ENCODE data around the gene AGMAT.

Gene AGMAT

GRCh38 chr1:15583016-15583706 lies 1.7 kb downstream of the AGMAT start:
- TF ChIP-seq, protein P1, sequence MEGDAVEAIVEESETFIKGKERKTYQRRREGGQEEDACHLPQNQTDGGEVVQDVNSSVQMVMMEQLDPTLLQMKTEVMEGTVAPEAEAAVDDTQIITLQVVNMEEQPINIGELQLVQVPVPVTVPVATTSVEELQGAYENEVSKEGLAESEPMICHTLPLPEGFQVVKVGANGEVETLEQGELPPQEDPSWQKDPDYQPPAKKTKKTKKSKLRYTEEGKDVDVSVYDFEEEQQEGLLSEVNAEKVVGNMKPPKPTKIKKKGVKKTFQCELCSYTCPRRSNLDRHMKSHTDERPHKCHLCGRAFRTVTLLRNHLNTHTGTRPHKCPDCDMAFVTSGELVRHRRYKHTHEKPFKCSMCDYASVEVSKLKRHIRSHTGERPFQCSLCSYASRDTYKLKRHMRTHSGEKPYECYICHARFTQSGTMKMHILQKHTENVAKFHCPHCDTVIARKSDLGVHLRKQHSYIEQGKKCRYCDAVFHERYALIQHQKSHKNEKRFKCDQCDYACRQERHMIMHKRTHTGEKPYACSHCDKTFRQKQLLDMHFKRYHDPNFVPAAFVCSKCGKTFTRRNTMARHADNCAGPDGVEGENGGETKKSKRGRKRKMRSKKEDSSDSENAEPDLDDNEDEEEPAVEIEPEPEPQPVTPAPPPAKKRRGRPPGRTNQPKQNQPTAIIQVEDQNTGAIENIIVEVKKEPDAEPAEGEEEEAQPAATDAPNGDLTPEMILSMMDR (conservative IDR thresholded peaks at IDR 0.05; ENCODE audit: low read length) = no peak
- H3K4me3 ChIP-seq (ENCODE audit: low read length) = no peak overlapping the region
- DNase-seq (ENCODE audit: low read depth) = no peak

DNA sequence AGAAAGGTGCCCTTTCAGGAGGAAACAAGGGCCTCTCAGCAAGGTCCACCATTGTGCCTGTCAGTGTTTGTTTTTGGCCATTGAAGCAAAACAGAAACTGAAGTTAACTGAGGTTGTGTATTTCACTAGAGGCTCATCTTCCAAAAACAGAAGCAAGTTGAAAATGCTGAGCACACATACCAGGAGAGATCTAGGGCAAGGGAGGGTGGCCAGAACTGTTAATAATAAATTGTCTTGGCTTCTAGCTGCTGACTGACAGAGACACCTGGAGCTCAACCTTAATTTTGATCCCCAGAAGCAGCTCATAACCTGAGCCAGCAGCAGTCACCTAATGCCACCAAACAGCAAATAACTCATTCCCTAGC lies 5.2 kb downstream of the AGMAT start:
- TF ChIP-seq, protein P1 (conservative IDR thresholded peaks at IDR 0.05; ENCODE audit: low read length) = no peak
- no peak overlapping the region for H3K4me3 ChIP-seq (ENCODE audit: low read length)
- no peak for DNase-seq (ENCODE audit: low read depth)

GRCh38 chr1:15578921-15579682 lies 5.7 kb downstream of the AGMAT start:
- no peak for DNase-seq (ENCODE audit: low read depth)
- TF ChIP-seq, protein P1 (conservative IDR thresholded peaks at IDR 0.05; ENCODE audit: low read length) = no peak
- H3K4me3 ChIP-seq (ENCODE audit: low read length) = no peak overlapping the region

DNA sequence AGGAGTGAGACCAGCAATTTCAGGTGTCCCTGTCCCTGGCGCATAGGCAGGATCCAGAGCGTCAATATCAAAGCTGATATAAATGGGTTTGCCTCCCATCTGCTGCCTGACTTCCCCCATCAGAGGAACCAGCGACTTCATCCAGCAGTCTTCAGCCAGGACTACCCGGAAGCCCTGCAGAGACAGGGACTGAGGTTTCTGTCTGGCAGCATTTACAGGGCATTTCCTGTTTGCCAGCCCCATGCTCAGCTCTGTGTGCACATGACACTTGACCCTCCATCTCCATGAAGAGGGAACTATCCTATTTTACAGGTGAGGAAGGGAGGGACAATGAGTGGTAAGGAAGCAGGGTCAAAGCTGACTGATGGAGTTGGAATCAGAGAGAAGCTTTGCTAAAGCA lies 7.2 kb downstream of the AGMAT start:
- TF ChIP-seq, protein P1 (conservative IDR thresholded peaks at IDR 0.05; ENCODE audit: low read length) = no peak
- no peak for DNase-seq (ENCODE audit: low read depth)
- H3K4me3 ChIP-seq (ENCODE audit: low read length) = no peak overlapping the region

- DNase-seq (ENCODE audit: low read depth) = no peak
- no peak overlapping the region for H3K4me3 ChIP-seq (ENCODE audit: low read length)
- TF ChIP-seq, protein P1 (conservative IDR thresholded peaks at IDR 0.05; ENCODE audit: low read length) = no peak
These were observed 9.2 kb downstream of the AGMAT start for GRCh38 chr1:15575549-15576150.

GRCh38 chr1:15574741-15575140 lies 10.1 kb downstream of the AGMAT start:
- DNase-seq (ENCODE audit: low read depth) = no peak
- H3K4me3 ChIP-seq (ENCODE audit: low read length) = no peak overlapping the region
- TF ChIP-seq, protein P1 (conservative IDR thresholded peaks at IDR 0.05; ENCODE audit: low read length) = no peak
